Dermis microvascular lymphatic vessel endothelial cell (primary cell): ENCODE results near the gene CRB1. TPM values are rescaled to one million over a fixed set of nuclear protein-coding genes. Genes with fewer than 3 reads are reported as not detected.

Experiments used
- DNase-seq, 2 donors: peaks; one replicate each; pipeline versions ENCODE4 v3.0.0 to v3.0.0-alpha.2; 2010; ENCODE audit warnings: low read depth in 2 of 2
- total RNA-seq: library from RNA; depleted of rRNA; stranded (reverse); fragments of >200 nt; gene quantifications from 2 replicates; pipeline ENCODE4 v1.2.1, GENCODE V29; 2014

CRB1 gene
- total RNA-seq, 1 donor from 2014 or later, result under 0.01 TPM

DNA sequence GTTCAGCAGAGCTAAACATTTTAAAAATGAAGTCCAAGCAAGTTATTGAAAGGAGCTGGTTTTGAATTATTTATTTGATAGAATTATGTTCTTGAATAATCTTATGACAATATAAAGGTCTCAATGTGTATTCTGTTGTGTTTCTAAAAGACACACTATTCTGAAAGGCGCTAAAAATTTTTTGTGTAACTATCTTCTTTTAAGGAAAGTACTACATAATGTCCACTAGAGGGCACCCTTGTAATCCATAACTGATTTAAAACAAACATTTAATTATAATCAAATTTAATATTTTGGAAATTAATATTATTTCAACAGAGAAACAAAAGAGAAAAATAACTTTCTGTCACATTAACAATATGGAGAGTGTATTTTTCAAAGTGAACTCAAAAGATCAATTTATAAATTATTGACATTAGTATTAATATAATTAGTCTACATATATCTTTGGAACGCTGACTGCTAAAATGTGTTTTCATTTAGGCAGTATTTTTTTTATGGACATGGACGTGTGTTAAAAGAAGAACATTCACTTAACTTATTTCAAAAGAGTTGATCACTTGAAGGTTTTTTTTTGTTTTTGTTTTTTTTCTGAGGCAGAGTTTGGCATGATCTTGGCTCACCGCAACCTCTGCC is 258.8 kb downstream of the CRB1 start:
- peak; percentile 20 to 42 for DNase-seq

Other genes with a start within 250 kb of the CRB1 start
- not detected in 2 replicates for gene F13B, start 201.0 kb upstream of the CRB1 start, total RNA-seq
- 8.1 and 26.2 TPM in 2 replicates for gene ASPM, start 121.6 kb upstream of the CRB1 start, total RNA-seq
- gene ZBTB41, start 67.0 kb upstream of the CRB1 start, total RNA-seq, result 4.7 and 5.4 TPM in 2 replicates